Prostate gland (tissue), 2 donors: Measurements from ENCODE around the gene CHRD.

Experiments
- POLR2A ChIP-seq: fragments of 450-650 bp; IDR thresholded peaks from one replicate; pipeline ENCODE4 v1.6.1; 2016; ENCODE audit warnings: antibody characterized with exemption, mild to moderate bottlenecking
- POLR2AphosphoS5 ChIP-seq: sonication (generic); formaldehyde crosslinking; IDR thresholded peaks from one replicate; pipeline ENCODE4 v1.6.1; 2017; ENCODE audit warnings: antibody characterized with exemption
- TF ChIP-seq, protein P1 (sequence below), 4 experiments: fragments of 200-600 bp in 2 of 4; fragments of 450-650 bp in 2 of 4; sonication (generic) in 2 of 4; IDR thresholded peaks; 1 replicate in 3 of 4; 2 replicates in 1 of 4; pipeline ENCODE4 v1.5.1; 2016 to 2019; ENCODE audit warnings: antibody characterized with exemption in 4 of 4, mild to moderate bottlenecking in 2 of 4, moderate library complexity in 2 of 4

DNA sequence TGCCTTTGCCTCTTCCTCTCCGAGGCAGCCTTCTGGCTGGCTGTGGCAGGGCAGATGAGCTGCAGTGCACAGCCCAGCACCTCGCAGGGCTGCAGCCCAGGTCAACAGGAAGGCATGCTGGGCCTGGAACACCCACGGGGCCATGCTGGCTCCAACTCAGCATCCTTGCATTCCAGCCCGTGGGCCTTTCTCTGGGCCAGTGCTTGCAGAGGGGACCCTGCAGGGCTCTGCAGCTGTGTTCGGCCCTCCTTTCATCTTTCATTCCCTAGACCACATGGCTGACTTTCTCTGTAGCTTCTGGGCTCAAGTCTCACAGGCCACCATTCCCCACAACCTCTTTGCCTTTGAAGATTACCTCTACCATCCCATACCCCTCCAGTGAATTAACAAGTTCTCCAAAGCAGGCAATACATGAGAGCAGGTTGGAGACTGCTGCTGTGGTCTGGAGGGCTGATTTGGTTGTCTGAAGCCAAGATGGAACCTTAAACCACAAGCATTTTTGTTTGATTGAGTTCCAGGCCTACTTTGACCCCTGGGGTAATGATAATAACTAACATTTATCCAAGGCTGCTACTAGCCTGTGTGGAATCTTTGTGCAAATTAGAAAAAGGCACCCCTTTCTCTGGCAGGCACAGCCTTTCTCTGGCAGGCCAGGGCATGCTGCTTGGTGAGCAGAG lies 36.5 kb upstream of the CHRD start:
- TF ChIP-seq POLR2A (no peak), POLR2AphosphoS5 (no peak)
- TF ChIP-seq, protein P1, sequence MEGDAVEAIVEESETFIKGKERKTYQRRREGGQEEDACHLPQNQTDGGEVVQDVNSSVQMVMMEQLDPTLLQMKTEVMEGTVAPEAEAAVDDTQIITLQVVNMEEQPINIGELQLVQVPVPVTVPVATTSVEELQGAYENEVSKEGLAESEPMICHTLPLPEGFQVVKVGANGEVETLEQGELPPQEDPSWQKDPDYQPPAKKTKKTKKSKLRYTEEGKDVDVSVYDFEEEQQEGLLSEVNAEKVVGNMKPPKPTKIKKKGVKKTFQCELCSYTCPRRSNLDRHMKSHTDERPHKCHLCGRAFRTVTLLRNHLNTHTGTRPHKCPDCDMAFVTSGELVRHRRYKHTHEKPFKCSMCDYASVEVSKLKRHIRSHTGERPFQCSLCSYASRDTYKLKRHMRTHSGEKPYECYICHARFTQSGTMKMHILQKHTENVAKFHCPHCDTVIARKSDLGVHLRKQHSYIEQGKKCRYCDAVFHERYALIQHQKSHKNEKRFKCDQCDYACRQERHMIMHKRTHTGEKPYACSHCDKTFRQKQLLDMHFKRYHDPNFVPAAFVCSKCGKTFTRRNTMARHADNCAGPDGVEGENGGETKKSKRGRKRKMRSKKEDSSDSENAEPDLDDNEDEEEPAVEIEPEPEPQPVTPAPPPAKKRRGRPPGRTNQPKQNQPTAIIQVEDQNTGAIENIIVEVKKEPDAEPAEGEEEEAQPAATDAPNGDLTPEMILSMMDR (IDR thresholded peaks at IDR 0.05) = no peak
